HG03469 (cell line): Measurements from ENCODE around the gene L1CAM.

Source experiments
- ATAC-seq: cut with Tn5 transposase; IDR thresholded peaks from one replicate; pipeline ENCODE4 v1.9.1; 2021; ENCODE audit warnings: mild to moderate bottlenecking, moderate library complexity, moderate number of reproducible peaks; ENCODE audit not compliant: unreplicated experiment

Gene L1CAM

DNA sequence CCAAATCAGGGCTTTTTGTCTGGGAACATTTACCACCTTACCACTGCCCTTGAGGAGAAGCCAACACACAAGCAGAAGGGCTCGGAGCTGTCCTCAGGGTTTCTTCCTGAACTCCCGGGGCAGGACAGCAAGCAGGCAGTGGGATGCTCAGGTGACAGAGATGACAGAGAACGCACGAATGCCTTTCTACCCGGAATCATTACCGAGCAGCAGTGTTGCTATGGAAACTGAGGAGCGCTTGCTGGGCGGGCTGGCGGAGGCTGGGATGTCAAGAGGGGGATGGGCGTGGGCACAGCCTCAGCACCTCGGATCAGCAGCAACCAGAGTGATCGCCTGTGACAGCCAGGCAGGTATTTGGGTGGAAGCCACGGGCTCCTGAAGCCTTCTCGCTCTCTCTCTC is 73.8 kb downstream of the L1CAM start:
- no peak for ATAC-seq
